Endothelial cell of umbilical vein (primary cell): ENCODE measurements around the gene MED25. TPM values are rescaled to one million over a fixed set of nuclear protein-coding genes. Genes with fewer than 3 reads are reported as not detected.

Experiments used
- BruUV-seq: library from RNA; stranded (reverse); fragments of 400-500 nt; replicated peaks from 2 replicates; lab custom pipeline; 2021; lab: Mats Ljungman, UMichigan
- CTCF ChIA-PET: fragments of 300-600, 350-600 bp; sonication (Branson Sonifier 250); formaldehyde crosslinking; loops from one replicate; lab custom pipeline; 2021; ENCODE audit warnings: antibody characterized with exemption, inconsistent platforms; lab: Charles Lee
- POLR2A ChIA-PET: fragments of 300-600, 350-600 bp; sonication (Branson Sonifier 250); formaldehyde crosslinking; loops from one replicate; lab custom pipeline; 2021; ENCODE audit warnings: antibody characterized with exemption, inconsistent platforms; lab: Charles Lee
- DNase-seq: peaks from one replicate; pipeline ENCODE4 v3.0.0-alpha.2; 2011; ENCODE audit warnings: low read depth, low spot score
- FAIRE-seq: peaks from 2 replicates; lab custom pipeline; 2011; peaks lifted over from hg19 to GRCh38; lab: Jason Lieb, UNC
- H2AFZ ChIP-seq: 2 replicates; pipeline ENCODE4 v1.6.0; 2012; ENCODE audit warnings: low read depth, low read length, control low read depth, inconsistent platforms
- H3K27ac ChIP-seq: 2 replicates; pipeline ENCODE4 v1.5.1; 2011; ENCODE audit warnings: low read depth, mild to moderate bottlenecking, control low read depth, low read length, moderate library complexity; ENCODE audit not compliant: insufficient read depth
- H3K27me3 ChIP-seq, 2 experiments: 2 replicates each; pipeline versions ENCODE4 v1.6.0 to v1.6.1; 2011; ENCODE audit warnings: low read length in 2 of 2, mixed read lengths in 1 of 2; ENCODE audit not compliant: control insufficient read depth in 2 of 2, insufficient read depth in 2 of 2
- H3K36me3 ChIP-seq, 2 experiments: 2 replicates in 1 of 2; 3 replicates in 1 of 2; pipeline ENCODE4 v1.5.1; 2011; ENCODE audit warnings: low read length in 2 of 2, mild to moderate bottlenecking in 1 of 2, moderate library complexity in 1 of 2; ENCODE audit not compliant: control insufficient read depth in 2 of 2, insufficient read depth in 2 of 2; ENCODE audit errors: extremely low read depth in 1 of 2
- H3K4me1 ChIP-seq: 3 replicates; pipeline ENCODE4 v1.5.1; 2011; ENCODE audit warnings: mild to moderate bottlenecking, low read length; ENCODE audit not compliant: control insufficient read depth, insufficient read depth; ENCODE audit errors: extremely low read depth
- H3K4me2 ChIP-seq: 2 replicates; pipeline ENCODE4 v1.6.1; 2011; ENCODE audit warnings: low read length, control low read depth, mixed read lengths; ENCODE audit not compliant: insufficient read depth
- H3K4me3 ChIP-seq, 3 experiments: fragments of 200-600 bp in 1 of 3; sonication (generic), shearing (Covaris generic) in 1 of 3; replicated peaks in 1 of 3; 2 replicates each; pipeline ENCODE4 v1.5.1; 2011 to 2016; ENCODE audit warnings: control low read depth in 3 of 3, low read length in 3 of 3, mild to moderate bottlenecking in 2 of 3, inconsistent platforms in 1 of 3, low read depth in 1 of 3, moderate library complexity in 1 of 3; ENCODE audit not compliant: insufficient read depth in 1 of 3
- H3K79me2 ChIP-seq: 2 replicates; pipeline ENCODE4 v1.6.0; 2012; ENCODE audit warnings: low read length, inconsistent platforms; ENCODE audit not compliant: control insufficient read depth, insufficient read depth
- H3K9ac ChIP-seq: replicated peaks from 2 replicates; pipeline ENCODE3; 2011; ENCODE audit warnings: low read length, control low read depth; ENCODE audit not compliant: insufficient read depth; ENCODE audit errors: extremely low read depth
- H3K9me1 ChIP-seq: replicated peaks from 3 replicates; pipeline ENCODE4 v1.6.0; 2011; ENCODE audit warnings: mild to moderate bottlenecking, low read length; ENCODE audit not compliant: control insufficient read depth, insufficient read depth; ENCODE audit errors: extremely low read depth
- H3K9me3 ChIP-seq: replicated peaks from 2 replicates; pipeline ENCODE4 v1.5.1; 2012; ENCODE audit warnings: low read length, inconsistent platforms; ENCODE audit not compliant: control insufficient read depth, insufficient read depth
- H4K20me1 ChIP-seq: replicated peaks from 2 replicates; pipeline ENCODE3; 2011; ENCODE audit warnings: mild to moderate bottlenecking, low read length; ENCODE audit not compliant: control insufficient read depth, insufficient read depth; ENCODE audit errors: extremely low read depth
- GATA2 ChIP-seq: IDR thresholded peaks from 2 replicates; pipeline ENCODE4 v1.7.0; 2011; ENCODE audit warnings: low read depth, mild to moderate bottlenecking, moderate library complexity, mixed read lengths, low read length; ENCODE audit not compliant: insufficient read length, insufficient read depth
- JUN ChIP-seq: IDR thresholded peaks from 2 replicates; pipeline ENCODE4 v1.6.1; 2011; ENCODE audit warnings: borderline replicate concordance, low read depth; ENCODE audit not compliant: insufficient read length, insufficient read depth
- MYC ChIP-seq: IDR thresholded peaks from one replicate; pipeline ENCODE4 v1.6.1; 2011; ENCODE audit warnings: mild to moderate bottlenecking, low read depth, low read length
- POLR2A ChIP-seq: IDR thresholded peaks from 2 replicates; pipeline ENCODE4 v1.6.1; 2012; ENCODE audit warnings: low read depth, mild to moderate bottlenecking, control low read depth, low read length
- POLR2AphosphoS5 ChIP-seq: IDR thresholded peaks from 2 replicates; pipeline ENCODE4 v1.6.1; 2012; ENCODE audit warnings: low read depth, mild to moderate bottlenecking, control low read depth, low read length, moderate library complexity; ENCODE audit not compliant: insufficient read depth
- dilution Hi-C: fragments of 300-500 bp; cut with MboI; formaldehyde crosslinking; loops from one replicate; pipeline ENCODE4 v1.15.0; 2019; ENCODE audit warnings: low sequenced_read_pairs; ENCODE audit not compliant: extremely low pct_ligation_motif_present
- intact Hi-C: fragments of 100-400 bp; cut with micrococcal nuclease; formaldehyde crosslinking; loops from one replicate; pipeline ENCODE4 v1.10.0; 2022
- polyA plus RNA-seq, 4 experiments: library from polyadenylated mRNA; depleted of rRNA in 3 of 4; stranded (reverse) in 3 of 4; unstranded in 1 of 4; fragments of >200 nt; gene quantifications; 2 replicates each; pipeline versions ENCODE4 v1.2.1 to v1.2.3, GENCODE V29; 2011 to 2012; ENCODE audit warnings: missing spikeins in 1 of 4
- total RNA-seq: library from RNA; stranded (reverse); gene quantifications from 2 replicates; pipeline ENCODE4 v1.2.3, GENCODE V29; 2021
- TF ChIP-seq, protein P1 (sequence below), 2 donors: IDR thresholded peaks; 1 replicate in 1 of 2; 2 replicates in 1 of 2; pipeline ENCODE4 v1.5.1; 2011; ENCODE audit warnings: low read length in 2 of 2, mild to moderate bottlenecking in 2 of 2, moderate library complexity in 2 of 2, control low read depth in 1 of 2, inconsistent platforms in 1 of 2, low read depth in 1 of 2; ENCODE audit not compliant: insufficient read depth in 1 of 2; ENCODE audit errors: extremely low read depth in 1 of 2
- TF ChIP-seq, protein P2 (sequence below): IDR thresholded peaks from 2 replicates; pipeline ENCODE4 v1.6.1; 2011; ENCODE audit not compliant: insufficient read depth, insufficient read length

Gene MED25
- total and polyA plus RNA-seq, 2 donors (not counting 3 experiments of a cell fraction or from before 2014, with no cell fraction given): 31.7 to 62.9 TPM

DNA sequence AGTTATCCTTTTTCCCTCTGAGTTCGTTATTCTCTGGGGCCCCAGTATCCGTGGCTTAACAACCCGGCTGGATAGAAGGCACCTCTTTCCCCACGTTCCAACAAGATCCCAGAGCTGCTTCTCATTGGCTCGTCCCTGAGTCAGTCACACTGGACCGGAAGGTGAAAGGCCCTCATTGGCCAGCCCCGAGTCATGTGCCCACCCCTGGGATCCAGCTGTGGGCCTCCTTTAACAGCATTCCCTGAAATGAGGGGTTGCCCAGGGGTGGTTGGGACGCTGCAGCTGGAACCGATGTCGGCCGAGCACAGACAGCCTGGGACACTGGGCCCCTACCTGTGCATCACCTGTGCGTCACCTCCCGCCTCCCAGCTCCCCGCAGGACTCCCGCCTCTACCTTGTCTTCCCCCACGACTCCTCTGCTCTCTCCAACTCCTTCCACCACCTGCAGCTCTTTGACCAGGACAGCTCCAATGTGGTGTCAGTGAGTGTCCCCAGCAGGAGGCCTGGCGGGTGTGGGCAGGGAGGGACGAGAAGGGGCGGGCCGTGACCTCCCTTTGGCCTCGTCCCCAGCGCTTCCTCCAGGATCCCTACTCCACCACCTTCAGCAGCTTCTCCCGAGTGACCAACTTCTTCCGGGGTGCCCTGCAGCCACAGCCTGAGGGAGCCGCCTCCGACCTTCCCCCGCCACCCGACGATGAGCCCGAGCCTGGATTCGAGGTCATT lies 63.7 kb downstream of the MED25 start:
- FAIRE-seq: no peak
- Histone ChIP-seq H3K4me2 (no peak overlapping the region), H4K20me1 (no peaks in the 10 kb centered on the region), H3K9me1 (no peaks in the 10 kb centered on the region), H2AFZ (no peak overlapping the region), H3K9ac (no peak overlapping the region), H3K9me3 (no peaks in the 10 kb centered on the region), H3K27me3 (no peaks in the 10 kb centered on the region), H3K36me3 (peaks cover 18 to 45% of the 10 kb centered on the region in 2 experiments), H3K79me2 (no peaks in the 10 kb centered on the region), H3K4me3 (no peak overlapping the region), H3K4me1 (peaks cover 7% of the 10 kb centered on the region), H3K27ac (no peak overlapping the region)
- no TSS peak for BruUV-seq
- ChIA-PET CTCF (interaction anchor here (0.9 kb wide), 1 partner anchor 9 kb away, joined by 3 read pairs; no protein-coding TSS in a partner anchor), POLR2A (no interaction called here)
- intact Hi-C loops: no loop called here
- DNase-seq: no peak
- no peak for TF ChIP-seq JUN
- TF ChIP-seq POLR2A: no peak
- TF ChIP-seq, protein P1, sequence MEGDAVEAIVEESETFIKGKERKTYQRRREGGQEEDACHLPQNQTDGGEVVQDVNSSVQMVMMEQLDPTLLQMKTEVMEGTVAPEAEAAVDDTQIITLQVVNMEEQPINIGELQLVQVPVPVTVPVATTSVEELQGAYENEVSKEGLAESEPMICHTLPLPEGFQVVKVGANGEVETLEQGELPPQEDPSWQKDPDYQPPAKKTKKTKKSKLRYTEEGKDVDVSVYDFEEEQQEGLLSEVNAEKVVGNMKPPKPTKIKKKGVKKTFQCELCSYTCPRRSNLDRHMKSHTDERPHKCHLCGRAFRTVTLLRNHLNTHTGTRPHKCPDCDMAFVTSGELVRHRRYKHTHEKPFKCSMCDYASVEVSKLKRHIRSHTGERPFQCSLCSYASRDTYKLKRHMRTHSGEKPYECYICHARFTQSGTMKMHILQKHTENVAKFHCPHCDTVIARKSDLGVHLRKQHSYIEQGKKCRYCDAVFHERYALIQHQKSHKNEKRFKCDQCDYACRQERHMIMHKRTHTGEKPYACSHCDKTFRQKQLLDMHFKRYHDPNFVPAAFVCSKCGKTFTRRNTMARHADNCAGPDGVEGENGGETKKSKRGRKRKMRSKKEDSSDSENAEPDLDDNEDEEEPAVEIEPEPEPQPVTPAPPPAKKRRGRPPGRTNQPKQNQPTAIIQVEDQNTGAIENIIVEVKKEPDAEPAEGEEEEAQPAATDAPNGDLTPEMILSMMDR (IDR thresholded peaks at IDR 0.05; ENCODE audit: extremely low read depth in 1 of 2, insufficient read depth in 1 of 2, low read depth in 1 of 2, low read length in 2 of 2): no peak
- TF ChIP-seq GATA2: no peak
- TF ChIP-seq, protein P2, sequence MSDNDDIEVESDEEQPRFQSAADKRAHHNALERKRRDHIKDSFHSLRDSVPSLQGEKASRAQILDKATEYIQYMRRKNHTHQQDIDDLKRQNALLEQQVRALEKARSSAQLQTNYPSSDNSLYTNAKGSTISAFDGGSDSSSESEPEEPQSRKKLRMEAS: no peak
- no peak for TF ChIP-seq MYC
- TF ChIP-seq POLR2AphosphoS5: no peak
- dilution Hi-C loops: no loop called here
